NCI-H1092 (cell line): ENCODE results near the gene CTSA.

ENCODE experiments used
- DNase-seq: peaks from one replicate; lab custom pipeline; 2025; lab: John Stamatoyannopoulos, UW

CTSA gene

GRCh38 chr20:45940469-45940868 is 49.3 kb downstream of the CTSA start:
- no peak for DNase-seq

GRCh38 chr20:45943613-45944012 is 52.5 kb downstream of the CTSA start:
- DNase-seq: no peak

GRCh38 chr20:45944151-45944964 is 53.2 kb downstream of the CTSA start:
- no peak for DNase-seq

GRCh38 chr20:45944965-45945677 is 54.0 kb downstream of the CTSA start:
- no peak for DNase-seq

GRCh38 chr20:45945678-45946148 is 54.6 kb downstream of the CTSA start:
- no peak for DNase-seq

GRCh38 chr20:45946149-45946970 is 55.2 kb downstream of the CTSA start:
- no peak for DNase-seq

- no peak for DNase-seq
Observed at GRCh38 chr20:45947110-45947866, 56.2 kb downstream of the CTSA start.

GRCh38 chr20:45948261-45948733 is 57.2 kb downstream of the CTSA start:
- DNase-seq: no peak
